B cell (primary cell): ENCODE measurements around the gene NFKBIZ. TPM values are rescaled to one million over a fixed set of nuclear protein-coding genes. Genes with fewer than 3 reads are reported as not detected.

Experiments used
- ATAC-seq: fragments of 200-7000 bp; cut with Tn5 transposase; one replicate; pipeline ENCODE4 v1.10.0; 2021; ENCODE audit warnings: low read depth, mild to moderate bottlenecking, moderate number of reproducible peaks, moderate library complexity
- CTCF ChIA-PET: fragments of 350-600 bp; sonication (Branson Sonifier 250); formaldehyde crosslinking; loops from one replicate; lab custom pipeline; 2021; ENCODE audit warnings: antibody characterized with exemption, inconsistent platforms; lab: Charles Lee
- POLR2A ChIA-PET: fragments of 350-600 bp; sonication (Branson Sonifier 250); formaldehyde crosslinking; loops from one replicate; lab custom pipeline; 2021; ENCODE audit warnings: antibody characterized with exemption; lab: Charles Lee
- DNase-seq: peaks from one replicate; pipeline ENCODE4 v3.0.0; 2013
- H2AFZ ChIP-seq: 2 replicates; pipeline ENCODE4 v1.6.1; 2012; ENCODE audit warnings: mild to moderate bottlenecking, low read depth, low read length; ENCODE audit not compliant: insufficient read depth, poor library complexity, severe bottlenecking
- H3K27ac ChIP-seq, 2 donors: 1 replicate in 1 of 2; 2 replicates in 1 of 2; pipeline ENCODE4 v1.5.1; 2012 to 2013; ENCODE audit warnings: low read length in 2 of 2, mild to moderate bottlenecking in 2 of 2, moderate library complexity in 1 of 2
- H3K27me3 ChIP-seq, 4 experiments: fragments of 200-600 bp in 1 of 4; sonication (generic) in 1 of 4; replicated peaks in 1 of 4; 1 replicate in 2 of 4; 2 replicates in 2 of 4; pipeline versions ENCODE4 v1.6.1 to v1.7.0; 2013 to 2016; ENCODE audit warnings: low read length in 3 of 4, mild to moderate bottlenecking in 2 of 4, mixed read lengths in 1 of 4, moderate library complexity in 1 of 4; ENCODE audit not compliant: insufficient read depth in 4 of 4, control insufficient read depth in 3 of 4; ENCODE audit errors: control extremely low read depth in 1 of 4
- H3K36me3 ChIP-seq, 2 experiments: replicated peaks in 1 of 2; 1 replicate in 1 of 2; 2 replicates in 1 of 2; pipeline versions ENCODE4 v1.6.1 to v1.7.1; 2013; ENCODE audit warnings: low read length in 1 of 2; ENCODE audit not compliant: insufficient read depth in 2 of 2, control insufficient read depth in 1 of 2; ENCODE audit errors: control extremely low read depth in 1 of 2, extremely low read depth in 1 of 2
- H3K4me1 ChIP-seq, 2 donors: fragments of 200-600 bp in 1 of 2; sonication (generic) in 1 of 2; 1 replicate in 1 of 2; 2 replicates in 1 of 2; pipeline versions ENCODE4 v1.5.1 to v1.6.1; 2013 to 2017; ENCODE audit warnings: low read length in 2 of 2; ENCODE audit not compliant: control insufficient read depth in 2 of 2, insufficient read depth in 2 of 2
- H3K4me2 ChIP-seq: replicated peaks from 2 replicates; pipeline ENCODE3; 2012; ENCODE audit warnings: mild to moderate bottlenecking, low read depth, low read length; ENCODE audit not compliant: poor library complexity, severe bottlenecking
- H3K4me3 ChIP-seq, 5 experiments: fragments of 200-600 bp in 1 of 5; sonication (generic) in 1 of 5; 1 replicate in 3 of 5; 2 replicates in 2 of 5; pipeline versions ENCODE4 v1.5.1 to v1.7.0; 2011 to 2016; ENCODE audit warnings: low read length in 4 of 5, mild to moderate bottlenecking in 4 of 5, low read depth in 2 of 5, control low read depth in 1 of 5, moderate library complexity in 1 of 5; ENCODE audit not compliant: insufficient read depth in 1 of 5; ENCODE audit errors: control extremely low read depth in 1 of 5, extremely low read depth in 1 of 5
- H3K79me2 ChIP-seq: fragments of 200-600 bp; sonication (generic); one replicate; pipeline ENCODE4 v1.6.0; 2016; ENCODE audit warnings: low read length; ENCODE audit not compliant: control insufficient read depth, insufficient read depth
- H3K9ac ChIP-seq: fragments of 200-600 bp; sonication (generic); 2 replicates; pipeline ENCODE4 v1.6.1; 2017; ENCODE audit warnings: mild to moderate bottlenecking, low read length, moderate library complexity
- H3K9me3 ChIP-seq, 3 donors: one replicate each; pipeline versions ENCODE4 v1.6.1 to v1.7.1; 2013; ENCODE audit warnings: low read length in 2 of 3; ENCODE audit not compliant: control insufficient read depth in 2 of 3, insufficient read depth in 1 of 3; ENCODE audit errors: control extremely low read depth in 1 of 3
- H4K20me1 ChIP-seq: 2 replicates; pipeline ENCODE4 v1.6.0; 2012; ENCODE audit warnings: mild to moderate bottlenecking, low read length; ENCODE audit not compliant: insufficient read depth, control insufficient read depth, poor library complexity, severe bottlenecking
- H3K27ac Mint-ChIP-seq: one replicate; pipeline ENCODE4 v1.8.0; 2021; ENCODE audit warnings: mixed read lengths
- H3K27me3 Mint-ChIP-seq: one replicate; pipeline ENCODE4 v1.8.0; 2021; ENCODE audit warnings: mixed read lengths
- H3K4me1 Mint-ChIP-seq: one replicate; pipeline ENCODE4 v1.8.0; 2021; ENCODE audit warnings: mixed read lengths
- H3K4me3 Mint-ChIP-seq: one replicate; pipeline ENCODE4 v1.8.0; 2021; ENCODE audit warnings: mixed read lengths
- H3K9me3 Mint-ChIP-seq: one replicate; pipeline ENCODE4 v1.8.0; 2022; ENCODE audit warnings: mixed read lengths; ENCODE audit not compliant: insufficient read depth
- EZH2 ChIP-seq: IDR thresholded peaks from 2 replicates; pipeline ENCODE4 v1.6.1; 2012; ENCODE audit warnings: borderline replicate concordance, low read depth, mild to moderate bottlenecking, moderate library complexity, low read length; ENCODE audit not compliant: insufficient read depth, poor library complexity, severe bottlenecking
- WGBS: methylation state at CpG from one replicate; pipeline ENCODE4 v1.1.5; 2013; ENCODE audit warnings: missing lambda C conversion rate; ENCODE audit not compliant: insufficient coverage; 5-methylcytosine and 5-hydroxymethylcytosine counted together
- intact Hi-C: fragments of 100-400 bp; cut with micrococcal nuclease; formaldehyde crosslinking; loops from one replicate; pipeline ENCODE4 v1.10.0; 2022
- polyA plus RNA-seq: library from polyadenylated mRNA; depleted of rRNA; stranded (reverse); fragments of >200 nt; gene quantifications from 2 replicates; pipeline ENCODE4 v1.2.3, GENCODE V29; 2012
- total RNA-seq, 2 donors: library from RNA; stranded (reverse); fragments of 120-200 nt in 1 of 2; gene quantifications; 1 replicate in 1 of 2; 2 replicates in 1 of 2; pipeline versions ENCODE4 v1.2.3 to v1.2.4, GENCODE V29; 2013 to 2022
- TF ChIP-seq, protein P1 (sequence below): fragments of 200-600 bp; IDR thresholded peaks from one replicate; pipeline ENCODE4 v1.8.0; 2022; ENCODE audit warnings: antibody characterized with exemption, mild to moderate bottlenecking

Gene NFKBIZ
- total and polyA plus RNA-seq, 2 donors (not counting 1 experiment from before 2014, with no cell fraction given): 114 to 157 TPM

- Mint-ChIP-seq H3K4me1 (peaks cover 37% of the 10 kb centered on the region), H3K27me3 (no peaks in the 10 kb centered on the region), H3K9me3 (no peaks in the 10 kb centered on the region), H3K4me3 (no peak overlapping the region), H3K27ac (peak overlapping the region; percentile 6)
- DNase-seq (peak; percentile 28), ATAC-seq (no peak)
- peak overlapping the region; percentile 86 to 90 for H3K27ac ChIP-seq
- H3K4me2 ChIP-seq: peak overlapping the region; percentile 60
- H4K20me1 ChIP-seq: no peaks in the 10 kb centered on the region
- no peaks in the 10 kb centered on the region for H3K79me2 ChIP-seq
- H3K9ac ChIP-seq: no peak overlapping the region
- ChIA-PET CTCF (interaction anchor here (0.8 to 1.3 kb wide), 3 partner anchors 40 to 59 kb away, joined by 3 read pairs; no protein-coding TSS in a partner anchor), POLR2A (interaction anchor here (0.7 kb wide), 1 partner anchor 68 kb away, joined by 4 read pairs; no protein-coding TSS in a partner anchor)
- H3K36me3 ChIP-seq: no peaks in the 10 kb centered on the region
- peak overlapping the region in 1 of 5 experiments; percentile 1 for H3K4me3 ChIP-seq
- WGBS: 50% methylated on average over 1 of the region's 2 CpGs
- peaks cover 0 to 4% (median 0%) of the 10 kb centered on the region in 3 donors for H3K9me3 ChIP-seq
- intact Hi-C loops: loop anchor here (1.0 kb wide), 3 partner anchors 38 to 85 kb away; partner anchors contain the start of gene NFKBIZ
- H3K27me3 ChIP-seq: no peaks in the 10 kb centered on the region
- peaks cover 29 to 32% of the 10 kb centered on the region in 2 donors for H3K4me1 ChIP-seq
- no peak for TF ChIP-seq EZH2
- TF ChIP-seq, protein P1, sequence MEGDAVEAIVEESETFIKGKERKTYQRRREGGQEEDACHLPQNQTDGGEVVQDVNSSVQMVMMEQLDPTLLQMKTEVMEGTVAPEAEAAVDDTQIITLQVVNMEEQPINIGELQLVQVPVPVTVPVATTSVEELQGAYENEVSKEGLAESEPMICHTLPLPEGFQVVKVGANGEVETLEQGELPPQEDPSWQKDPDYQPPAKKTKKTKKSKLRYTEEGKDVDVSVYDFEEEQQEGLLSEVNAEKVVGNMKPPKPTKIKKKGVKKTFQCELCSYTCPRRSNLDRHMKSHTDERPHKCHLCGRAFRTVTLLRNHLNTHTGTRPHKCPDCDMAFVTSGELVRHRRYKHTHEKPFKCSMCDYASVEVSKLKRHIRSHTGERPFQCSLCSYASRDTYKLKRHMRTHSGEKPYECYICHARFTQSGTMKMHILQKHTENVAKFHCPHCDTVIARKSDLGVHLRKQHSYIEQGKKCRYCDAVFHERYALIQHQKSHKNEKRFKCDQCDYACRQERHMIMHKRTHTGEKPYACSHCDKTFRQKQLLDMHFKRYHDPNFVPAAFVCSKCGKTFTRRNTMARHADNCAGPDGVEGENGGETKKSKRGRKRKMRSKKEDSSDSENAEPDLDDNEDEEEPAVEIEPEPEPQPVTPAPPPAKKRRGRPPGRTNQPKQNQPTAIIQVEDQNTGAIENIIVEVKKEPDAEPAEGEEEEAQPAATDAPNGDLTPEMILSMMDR: no peak
- H2AFZ ChIP-seq: no peak overlapping the region
Measured at GRCh38 chr3:101898039-101898438, 48.7 kb downstream of the NFKBIZ start.

GRCh38 chr3:101898752-101899169 is 49.4 kb downstream of the NFKBIZ start:
- H3K9ac ChIP-seq: peak overlapping the region; percentile 4
- peaks cover 29 to 32% of the 10 kb centered on the region in 2 donors for H3K4me1 ChIP-seq
- peak overlapping the region; percentile 86 to 90 for H3K27ac ChIP-seq
- no peaks in the 10 kb centered on the region for H3K27me3 ChIP-seq
- H3K4me2 ChIP-seq: peak overlapping the region; percentile 60
- intact Hi-C loops: loop anchor here (1.0 kb wide), 3 partner anchors 38 to 85 kb away; partner anchors contain the start of gene NFKBIZ
- TF ChIP-seq, protein P1: no peak
- TF ChIP-seq EZH2: no peak
- peaks cover 36% of the 10 kb centered on the region for H3K4me1 Mint-ChIP-seq
- H3K9me3 ChIP-seq: peaks cover 0 to 4% (median 0%) of the 10 kb centered on the region in 3 donors
- ChIA-PET CTCF (interaction anchor here (0.7 to 1.4 kb wide), 3 partner anchors 89 to 326 kb away, joined by 3 to 6 read pairs (median 3); no protein-coding TSS in a partner anchor), POLR2A (interaction anchor here (0.7 kb wide), 2 partner anchors 8 to 37 kb away, joined by 3 to 4 read pairs; no protein-coding TSS in a partner anchor)
- no peaks in the 10 kb centered on the region for H3K9me3 Mint-ChIP-seq
- peak overlapping the region; percentile 46 for H3K4me3 Mint-ChIP-seq
- peak overlapping the region in 1 of 5 experiments; percentile 1 for H3K4me3 ChIP-seq
- peak overlapping the region; percentile 35 for H2AFZ ChIP-seq
- WGBS: no CpG with 5 or more reads among the region's 5 CpGs
- peak; percentile 86 for DNase-seq
- peak overlapping the region; percentile 62 for H3K27ac Mint-ChIP-seq
- no peaks in the 10 kb centered on the region for H4K20me1 ChIP-seq
- no peaks in the 10 kb centered on the region for H3K27me3 Mint-ChIP-seq
- ATAC-seq: peak; percentile 94
- no peaks in the 10 kb centered on the region for H3K79me2 ChIP-seq
- no peaks in the 10 kb centered on the region for H3K36me3 ChIP-seq
